GM19193 (cell line): Measurements from ENCODE around the gene ASS1.

Experiments used
- POLR2A ChIP-seq: IDR thresholded peaks from 4 replicates; pipeline ENCODE4 v1.6.1; 2011; ENCODE audit not compliant: insufficient read depth, insufficient read length; ENCODE audit errors: extremely low read depth

Gene ASS1

GRCh38 chr9:130444565-130445221, at the start of gene ASS1:
TSS of gene ASS1 (plus strand) at chr9:130444961. CDS start at chr9:130452229, 7,268 bp downstream.
- no peak for TF ChIP-seq POLR2A

GRCh38 chr9:130395810-130396435, 48.8 kb upstream of the ASS1 start:
- TF ChIP-seq POLR2A, result no peak

GRCh38 chr9:130396581-130396980, 48.2 kb upstream of the ASS1 start:
- TF ChIP-seq POLR2A, result no peak

GRCh38 chr9:130398487-130399240, 46.1 kb upstream of the ASS1 start:
- no peak for TF ChIP-seq POLR2A

- TF ChIP-seq POLR2A, result no peak
Observed at GRCh38 chr9:130399768-130400167, 45.0 kb upstream of the ASS1 start.

- TF ChIP-seq POLR2A, result no peak
Observed at GRCh38 chr9:130400870-130401269, 43.9 kb upstream of the ASS1 start.

- no peak for TF ChIP-seq POLR2A
Observed at GRCh38 chr9:130402243-130402642, 42.5 kb upstream of the ASS1 start.

- no peak for TF ChIP-seq POLR2A
Observed at GRCh38 chr9:130402645-130403440, 41.9 kb upstream of the ASS1 start.

- no peak for TF ChIP-seq POLR2A
Observed at GRCh38 chr9:130405657-130406257, 39.0 kb upstream of the ASS1 start.

- no peak for TF ChIP-seq POLR2A
Observed at GRCh38 chr9:130406278-130406895, 38.4 kb upstream of the ASS1 start.

- no peak for TF ChIP-seq POLR2A
Observed at GRCh38 chr9:130407916-130408663, 36.7 kb upstream of the ASS1 start.

GRCh38 chr9:130408669-130409068, 36.1 kb upstream of the ASS1 start:
- no peak for TF ChIP-seq POLR2A

- no peak for TF ChIP-seq POLR2A
Observed at GRCh38 chr9:130409246-130409645, 35.5 kb upstream of the ASS1 start.
